Motor neuron (in vitro differentiated cells): Measurements from ENCODE around the gene NOX4. TPM values are rescaled to one million over a fixed set of nuclear protein-coding genes. Genes with fewer than 3 reads are reported as not detected.
A peak's percentile ranks its signal among the peaks of the same experiment; 100 is the strongest.
"Not testable (repeated sequence)": the region's sequence is repeated elsewhere in the genome, so short reads cannot be mapped to it uniquely, and the experiment has no call there.

Source experiments
- ATAC-seq, 8 experiments: fragments of 200-7000 bp; cut with Tn5 transposase; replicated peaks in 6 of 8; 2 replicates each; pipeline ENCODE4 v1.8.0; 2021; ENCODE audit warnings: mild to moderate bottlenecking in 8 of 8, moderate library complexity in 8 of 8
- H3K27ac ChIP-seq, 2 donors: fragments of 250-450 bp; sonication (Bioruptor Pico); 2 replicates each; pipeline ENCODE4 v1.9.0; 2021; ENCODE audit warnings: antibody characterized with exemption in 2 of 2, mild to moderate bottlenecking in 2 of 2, moderate library complexity in 1 of 2
- H3K4me1 ChIP-seq, 2 donors: fragments of 250-450 bp; sonication (Bioruptor Pico); replicated peaks in 1 of 2; 2 replicates each; pipeline ENCODE4 v1.6.1; 2021; ENCODE audit warnings: antibody characterized with exemption in 2 of 2, mild to moderate bottlenecking in 2 of 2, moderate library complexity in 1 of 2
- H3K4me3 ChIP-seq, 5 donors: fragments of 250-450 bp; sonication (Bioruptor Pico); 2 replicates each; pipeline ENCODE4 v1.9.0; 2021; ENCODE audit warnings: antibody characterized with exemption in 5 of 5, mild to moderate bottlenecking in 5 of 5, moderate library complexity in 4 of 5
- WGBS, 10 experiments: fragments of 450-650 bp; shearing (Covaris generic); methylation state at CpG; one replicate each; pipeline ENCODE4 v1.0.0; 2022; 5-methylcytosine and 5-hydroxymethylcytosine counted together
- in situ Hi-C, 9 experiments: fragments of 400-800 bp; cut with MboI; loops; one replicate each; pipeline ENCODE4 v1.15.0; 2021; ENCODE audit warnings: low sequenced_read_pairs in 9 of 9, low pct_unique_long_range_greater_than_20kb in 2 of 9; ENCODE audit not compliant: unreplicated experiment in 9 of 9
- total RNA-seq, 8 experiments: library from RNA; unstranded; fragments of 300-600 nt; gene quantifications; 2 replicates each; pipeline versions ENCODE4 v1.2.3 to v1.2.4, GENCODE V29; 2022

NOX4 gene
- total RNA-seq, 8 experiments from 2014 or later, result 0.36 to 3.1 (median 1.2) TPM

GRCh38 chr11:89443361-89444322 is 47.5 kb downstream of the NOX4 start:
- 4 to 70% (median 32%) methylated on average over 2 to 4 of the region's 5 CpGs for WGBS, 10 experiments
- in situ Hi-C loops, result no loop called here
- ATAC-seq, result peak in 6 of 8 experiments; percentile 60 to 92 (median 88)
- no peak overlapping the region for H3K4me3 ChIP-seq
- H3K27ac ChIP-seq, result no peak overlapping the region
- peaks cover 6 to 27% of the 10 kb centered on the region in 2 donors for H3K4me1 ChIP-seq

DNA sequence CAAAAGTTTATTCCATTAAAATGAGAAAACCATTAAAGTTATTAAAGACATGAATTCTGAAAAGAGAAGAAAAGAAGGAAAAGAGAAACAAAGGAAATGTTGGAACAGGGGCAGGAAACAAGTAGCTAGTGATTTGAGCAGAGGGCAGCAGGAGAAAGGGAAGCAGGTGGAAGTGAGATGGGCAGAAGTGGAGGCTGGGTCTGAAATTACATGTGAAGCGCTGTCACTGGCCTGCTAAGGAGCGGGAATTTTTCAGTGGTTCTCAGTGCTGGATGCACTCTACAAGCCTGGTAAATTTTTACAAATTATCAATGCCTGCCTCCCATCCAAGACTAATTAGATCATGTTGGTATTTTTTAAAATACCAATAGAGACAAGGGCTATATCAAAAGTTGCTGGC is 48.4 kb downstream of the NOX4 start:
- H3K4me1 ChIP-seq, result peaks cover 6 to 27% of the 10 kb centered on the region in 2 donors
- H3K27ac ChIP-seq, result no peak overlapping the region
- no peak for ATAC-seq
- H3K4me3 ChIP-seq, result no peak overlapping the region
- in situ Hi-C loops, result no loop called here
- WGBS, 10 experiments, result 44 to 95% (median 83%) methylated on average over 1 to 2 of the region's 2 CpGs; no CpG with 5 or more reads in 3 of the 10 experiments

DNA sequence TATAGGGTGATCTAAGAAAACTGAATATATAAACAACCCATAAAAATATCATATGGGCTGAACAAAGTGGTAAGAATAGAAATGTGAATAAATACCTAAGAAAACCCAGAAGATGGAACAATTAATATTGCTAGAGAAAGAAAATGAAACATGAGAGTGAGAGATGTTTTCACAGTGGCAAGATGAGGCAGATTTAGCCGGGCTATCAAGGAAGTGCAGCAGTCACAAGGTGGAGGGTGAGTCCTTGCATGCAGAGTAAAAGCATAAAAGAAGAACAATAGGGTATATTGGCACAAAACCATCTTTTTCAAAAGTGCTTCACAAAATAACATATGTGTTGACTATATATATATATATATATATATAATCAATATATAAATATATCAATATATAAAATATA is 49.6 kb downstream of the NOX4 start:
- ATAC-seq, result no peak

GRCh38 chr11:89437317-89437716 is 53.9 kb downstream of the NOX4 start:
- H3K27ac ChIP-seq, result no peak overlapping the region
- H3K4me3 ChIP-seq, result no peak overlapping the region
- peaks cover 0 to 3% of the 10 kb centered on the region in 2 donors for H3K4me1 ChIP-seq
- in situ Hi-C loops, result no loop called here
- WGBS, 10 experiments, result 20 to 100% (median 94%) methylated on average over 1 of the region's 1 CpG; no CpG with 5 or more reads in 4 of the 10 experiments
- ATAC-seq, result no peak

More for the DNA sequence above, 49.6 kb downstream of the NOX4 start:
- 8 to 100% (median 82%) methylated on average over 1 of the region's 1 CpG for WGBS, 10 experiments
- in situ Hi-C loops, result no loop called here
- Histone ChIP-seq H3K4me3 (no peak overlapping the region), H3K27ac (no peak overlapping the region), H3K4me1 (peaks cover 6 to 27% of the 10 kb centered on the region in 2 donors)

DNA sequence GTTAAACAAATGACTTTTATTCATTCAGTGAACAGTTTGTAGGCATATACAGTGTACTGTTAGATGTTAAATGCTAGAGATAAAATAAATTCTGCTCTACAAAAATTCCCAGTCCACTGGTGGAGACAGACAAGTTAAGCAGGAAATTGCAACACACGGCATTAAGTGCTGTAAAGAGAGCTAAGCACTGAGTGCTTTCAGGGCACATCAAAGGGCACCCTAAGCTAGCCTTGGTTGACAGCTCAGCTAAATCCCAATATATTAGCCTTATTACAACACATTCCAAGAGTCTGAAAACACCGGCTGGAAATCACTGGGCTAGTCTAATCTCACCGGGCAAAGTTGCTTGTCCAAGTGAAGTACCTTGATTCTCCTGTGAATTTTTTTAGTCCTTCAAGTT is 55.1 kb downstream of the NOX4 start:
- Histone ChIP-seq H3K27ac (no peak overlapping the region), H3K4me1 (no peaks in the 10 kb centered on the region), H3K4me3 (no peak overlapping the region)
- in situ Hi-C loops, result no loop called here
- 0 to 100% (median 60%) methylated on average over 1 to 2 of the region's 3 CpGs; no CpG with 5 or more reads in 2 of the 10 experiments for WGBS, 10 experiments
- ATAC-seq, result peak in 3 of 8 experiments; percentile 24 to 51 (median 44)

GRCh38 chr11:89433278-89433677 is 57.9 kb downstream of the NOX4 start:
- no peak for ATAC-seq

DNA sequence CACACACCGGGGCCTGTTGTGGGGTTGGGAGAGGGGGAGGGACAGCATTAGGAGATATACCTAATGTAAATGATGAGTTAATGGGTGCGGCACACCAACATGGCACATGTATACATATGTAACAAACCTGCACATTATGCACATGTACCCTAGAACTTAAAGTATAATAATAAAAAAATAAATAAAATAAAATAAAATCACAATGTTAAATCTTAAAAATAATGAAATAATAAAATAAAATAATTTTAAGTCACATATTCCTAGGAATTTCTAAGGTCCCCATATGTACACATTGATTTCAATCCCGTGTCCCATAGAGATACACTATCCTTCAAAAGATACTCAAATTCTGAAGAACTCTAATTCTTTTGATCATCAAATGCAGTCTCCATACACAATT is 59.0 kb downstream of the NOX4 start:
- in situ Hi-C loops, H3K27ac ChIP-seq, H3K4me1 ChIP-seq, ATAC-seq, H3K4me3 ChIP-seq: not testable (repeated sequence)
- WGBS, 10 experiments, result 78 to 100% (median 91%) methylated on average over 1 to 2 of the region's 3 CpGs; no CpG with 5 or more reads in 1 of the 10 experiments

More at GRCh38 chr11:89433278-89433677, 57.9 kb downstream of the NOX4 start:
- H3K4me3 ChIP-seq, result no peak overlapping the region
- no peaks in the 10 kb centered on the region for H3K4me1 ChIP-seq
- 17 to 88% (median 68%) methylated on average over 1 of the region's 1 CpG for WGBS, 10 experiments
- no peak overlapping the region for H3K27ac ChIP-seq
- in situ Hi-C loops, result no loop called here

GRCh38 chr11:89426501-89426900 is 64.7 kb downstream of the NOX4 start:
- H3K27ac ChIP-seq, in situ Hi-C loops, H3K4me3 ChIP-seq, ATAC-seq, H3K4me1 ChIP-seq: not testable (repeated sequence)
- WGBS, 10 experiments, result 80 to 100% (median 87%) methylated on average over 1 to 5 of the region's 7 CpGs; no CpG with 5 or more reads in 7 of the 10 experiments

GRCh38 chr11:89421718-89422117 is 69.5 kb downstream of the NOX4 start:
- in situ Hi-C loops, result no loop called here
- 6 to 80% (median 64%) methylated on average over 2 of the region's 2 CpGs for WGBS, 10 experiments
- Histone ChIP-seq H3K4me1 (no peaks in the 10 kb centered on the region), H3K27ac (no peak overlapping the region), H3K4me3 (no peak overlapping the region)
- no peak for ATAC-seq

GRCh38 chr11:89420981-89421380 is 70.2 kb downstream of the NOX4 start:
- Histone ChIP-seq H3K4me1 (no peaks in the 10 kb centered on the region), H3K27ac (no peak overlapping the region), H3K4me3 (no peak overlapping the region)
- 70 to 100% (median 94%) methylated on average over 1 to 3 of the region's 3 CpGs; no CpG with 5 or more reads in 2 of the 10 experiments for WGBS, 10 experiments
- ATAC-seq, result no peak
- in situ Hi-C loops, result no loop called here

GRCh38 chr11:89416961-89417360 is 74.2 kb downstream of the NOX4 start:
- Histone ChIP-seq H3K4me3 (no peak overlapping the region), H3K27ac (no peak overlapping the region), H3K4me1 (no peaks in the 10 kb centered on the region)
- WGBS, 10 experiments, result 0 to 73% (median 44%) methylated on average over 1 to 2 of the region's 2 CpGs; no CpG with 5 or more reads in 3 of the 10 experiments
- in situ Hi-C loops, result no loop called here
- no peak for ATAC-seq

DNA sequence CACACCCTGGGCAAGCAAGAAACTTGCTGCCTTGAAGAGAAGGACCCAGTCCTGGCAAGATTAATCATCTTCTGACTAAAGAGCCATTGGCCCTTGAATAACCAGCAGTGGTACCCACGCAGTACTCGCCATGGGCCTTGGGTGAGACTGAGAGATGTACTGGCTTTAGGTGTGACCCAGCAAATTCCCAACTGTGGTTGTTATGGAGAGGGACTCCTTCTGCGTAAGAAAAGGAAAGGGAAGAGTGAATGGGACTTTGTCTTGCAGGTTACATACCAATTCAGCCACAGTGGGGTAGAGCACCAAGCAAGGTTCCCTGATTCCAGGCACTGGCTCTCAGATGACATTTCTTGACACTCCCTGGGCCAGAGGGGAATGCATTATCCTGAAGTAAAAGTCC is 80.1 kb downstream of the NOX4 start:
- ATAC-seq, in situ Hi-C loops: not testable (repeated sequence)

DNA sequence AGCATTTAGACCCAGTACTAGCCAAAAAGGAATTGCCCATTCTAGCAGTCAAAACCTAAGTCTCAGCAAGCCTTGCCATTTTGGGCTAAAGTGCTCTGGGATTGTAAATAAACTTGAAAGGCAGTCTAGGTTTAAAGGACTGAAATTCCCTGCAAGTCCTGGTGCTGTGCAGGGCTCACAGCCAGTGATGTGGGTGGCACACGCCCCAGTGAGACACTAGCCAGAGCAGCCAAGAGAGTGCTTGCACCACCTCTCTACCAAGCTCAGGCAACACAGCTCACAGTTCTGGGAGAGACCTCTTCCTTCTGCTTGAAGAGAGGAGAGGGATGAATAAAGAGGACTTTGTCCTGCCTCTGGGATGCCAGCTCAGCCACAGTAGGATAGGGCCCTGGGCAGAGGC is 80.5 kb downstream of the NOX4 start:
- H3K27ac ChIP-seq, in situ Hi-C loops, H3K4me3 ChIP-seq, H3K4me1 ChIP-seq: not testable (repeated sequence)
- WGBS, 10 experiments, result no CpG with 5 or more reads among the region's 1 CpG
- peak in 1 of 8 experiments; percentile 65 for ATAC-seq

More for the DNA sequence above, 80.1 kb downstream of the NOX4 start:
- not testable (repeated sequence) for H3K4me1 ChIP-seq, H3K27ac ChIP-seq, H3K4me3 ChIP-seq
- WGBS, 10 experiments, result 93 to 96% methylated on average over 3 of the region's 3 CpGs; no CpG with 5 or more reads in 8 of the 10 experiments
